ENCODE results near the gene ZNF841. TPM values are rescaled to one million over a fixed set of nuclear protein-coding genes. Genes with fewer than 3 reads are reported as not detected.
"Not testable (repeated sequence)": the region's sequence is repeated elsewhere in the genome, so short reads cannot be mapped to it uniquely, and the experiment has no call there.

ZNF841 gene
- total and polyA plus RNA-seq, 4 experiments from 2014 or later, result 2.3 to 56.0 (median 26.5) TPM

GRCh38 chr19:52034051-52034728, 61.4 kb downstream of the ZNF841 start:
- Mint-ChIP-seq H3K4me3 (no peak overlapping the region), H3K36me3 (peaks cover 51 to 60% of the 10 kb centered on the region in 2 donors), H3K4me1 (no peaks in the 10 kb centered on the region), H3K9me3 (peaks cover 0 to 92% (median 85%) of the 10 kb centered on the region in 8 donors), H3K27ac (no peak overlapping the region), H3K27me3 (no peaks in the 10 kb centered on the region)
- ChIA-PET POLR2A (ENCODE audit: partially characterized antibody) (no interaction called here), CTCF (ENCODE audit: partially characterized antibody) (no interaction called here)
- intact Hi-C loops (cut with micrococcal nuclease), result no loop called here
- H3K4me3 ChIP-seq (ENCODE audit: low read length in 2 of 2), result peak overlapping the region; percentile 8 to 27
- no peak for DNase-seq
- peaks cover 36% of the 10 kb centered on the region for H3K36me3 ChIP-seq (ENCODE audit: insufficient read depth, low read length)
- H3K27me3 ChIP-seq (ENCODE audit: insufficient read depth, low read length), result no peaks in the 10 kb centered on the region
- peaks cover 1% of the 10 kb centered on the region for H3K4me1 ChIP-seq (ENCODE audit: insufficient read depth, low read length)
- no peak overlapping the region for H3K27ac ChIP-seq (ENCODE audit: low read depth, low read length)
- peaks cover 17 to 66% of the 10 kb centered on the region in 2 donors for H3K9me3 ChIP-seq (ENCODE audit: control insufficient read depth in 1 of 2, low read length in 2 of 2)

GRCh38 chr19:52028780-52029123, 66.8 kb downstream of the ZNF841 start:
- peaks cover 18% of the 10 kb centered on the region for H3K4me1 ChIP-seq (ENCODE audit: insufficient read depth, low read length)
- H3K9me3 Mint-ChIP-seq, result peaks cover 3 to 82% (median 64%) of the 10 kb centered on the region in 8 donors
- H3K4me3 ChIP-seq (ENCODE audit: low read length in 2 of 2), result peak overlapping the region; percentile 77 to 96
- H3K4me1 Mint-ChIP-seq, result peaks cover 16 to 33% (median 23%) of the 10 kb centered on the region in 4 donors
- H3K27ac Mint-ChIP-seq, result peak overlapping the region; percentile 91 to 99 (median 96)
- peaks cover 42 to 59% of the 10 kb centered on the region in 2 donors for H3K36me3 Mint-ChIP-seq
- intact Hi-C loops (cut with micrococcal nuclease), result loop anchor here (1.0 to 10.0 kb wide), 5 partner anchors 20 to 266 kb away; partner anchors contain the start of genes ZNF350, ZNF480, ZNF615 and ZNF649
- POLR2A ChIA-PET (ENCODE audit: partially characterized antibody), result interaction anchor here (1.0 to 2.2 kb wide), 7 partner anchors 14 to 929 kb away, joined by 3 to 39 read pairs (median 3); partner anchors contain the start of genes ZNF432, ZNF613 and ZNF615
- H3K27ac ChIP-seq (ENCODE audit: low read depth, low read length), result peak overlapping the region; percentile 89
- DNase-seq, result no peak
- no peaks in the 10 kb centered on the region for H3K27me3 Mint-ChIP-seq
- no peaks in the 10 kb centered on the region for H3K27me3 ChIP-seq (ENCODE audit: insufficient read depth, low read length)
- peaks cover 13 to 42% of the 10 kb centered on the region in 2 donors for H3K9me3 ChIP-seq (ENCODE audit: control insufficient read depth in 1 of 2, low read length in 2 of 2)
- H3K36me3 ChIP-seq (ENCODE audit: insufficient read depth, low read length), result peaks cover 19% of the 10 kb centered on the region
- peak overlapping the region; percentile 90 to 99 (median 94) for H3K4me3 Mint-ChIP-seq
- CTCF ChIA-PET (ENCODE audit: partially characterized antibody), result interaction anchor here (0.9 kb wide), 1 partner anchor 20 kb away, joined by 5 read pairs; the partner anchor contains the start of gene ZNF615

DNA sequence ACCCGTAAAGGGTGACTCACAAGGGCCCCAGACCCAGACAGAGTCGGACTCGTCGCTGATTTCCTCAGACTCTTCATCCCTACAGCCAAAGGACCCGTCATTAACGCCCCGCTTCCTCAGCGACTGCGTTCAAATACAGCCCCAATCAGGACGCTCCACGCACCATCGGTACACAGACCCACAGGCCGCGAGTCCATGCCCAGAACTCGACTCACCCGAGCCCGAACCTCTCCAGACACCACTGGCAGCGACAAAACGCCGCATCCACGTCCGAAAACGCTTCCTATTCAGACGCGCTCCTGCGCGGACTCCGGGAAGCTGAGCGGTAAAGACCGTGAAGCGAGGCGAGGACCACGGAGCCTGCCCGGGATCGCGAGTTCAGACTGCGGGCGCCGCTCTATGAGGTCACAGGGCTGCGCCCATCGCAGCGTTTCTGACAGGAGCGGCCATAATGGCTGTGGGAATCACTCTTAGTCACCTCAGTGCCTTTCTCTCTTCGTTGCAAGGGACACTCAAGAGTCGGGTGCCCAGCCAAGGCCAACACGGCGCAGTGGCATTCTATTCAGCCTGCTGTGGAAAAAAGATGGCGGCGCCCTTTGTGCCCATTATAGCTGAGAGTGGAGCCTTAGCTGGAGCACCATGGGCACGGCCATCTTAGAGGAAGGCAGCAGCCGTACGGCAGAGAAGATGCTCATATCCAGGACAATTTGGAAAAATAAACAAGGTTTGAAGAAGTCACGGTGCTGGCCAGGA, 67.4 kb downstream of the ZNF841 start, which contains the start of gene ZNF614:
ZNF614 (minus strand) TSS at position 353 of the 753 bp plus-strand sequence. CDS start 2,634 bp downstream, outside the sequence.
- Histone ChIP-seq H3K4me1 (ENCODE audit: insufficient read depth, low read length) (peaks cover 18% of the 10 kb centered on the region), H3K36me3 (ENCODE audit: insufficient read depth, low read length) (peaks cover 24% of the 10 kb centered on the region), H3K27ac (ENCODE audit: low read depth, low read length) (peak within 1 kb of the TSS; percentile 89), H3K9me3 (ENCODE audit: control insufficient read depth in 1 of 2, low read length in 2 of 2) (peaks cover 13 to 42% of the 10 kb centered on the region in 2 donors), H3K27me3 (ENCODE audit: insufficient read depth, low read length) (no peaks in the 10 kb centered on the region), H3K4me3 (ENCODE audit: low read length in 2 of 2) (peak within 1 kb of the TSS; percentile 77 to 96)
- peaks cover 16 to 33% (median 23%) of the 10 kb centered on the region in 4 donors for H3K4me1 Mint-ChIP-seq
- H3K27me3 Mint-ChIP-seq, result no peaks in the 10 kb centered on the region
- ChIA-PET CTCF (ENCODE audit: partially characterized antibody) (interaction anchor here (0.9 kb wide), 1 partner anchor 20 kb away, joined by 5 read pairs; the partner anchor contains the start of gene ZNF615), POLR2A (ENCODE audit: partially characterized antibody) (interaction anchor here (1.0 to 2.2 kb wide), 7 partner anchors 13 to 929 kb away, joined by 3 to 39 read pairs (median 3); partner anchors contain the start of genes ZNF432, ZNF613 and ZNF615)
- H3K27ac Mint-ChIP-seq, result peak within 1 kb of the TSS; percentile 91 to 99 (median 96)
- DNase-seq, result peak; percentile 85 to 93 (median 89)
- peaks cover 3 to 82% (median 64%) of the 10 kb centered on the region in 8 donors for H3K9me3 Mint-ChIP-seq
- H3K36me3 Mint-ChIP-seq, result peaks cover 48 to 62% of the 10 kb centered on the region in 2 donors
- intact Hi-C loops (cut with micrococcal nuclease), result loop anchor here (1.0 to 10.0 kb wide), 5 partner anchors 20 to 267 kb away; partner anchors contain the start of genes ZNF350, ZNF480, ZNF615 and ZNF649
- peak within 1 kb of the TSS; percentile 90 to 99 (median 94) for H3K4me3 Mint-ChIP-seq

- Mint-ChIP-seq H3K27ac (peak overlapping the region in 3 of 7 donors; percentile 13 to 91 (median 24)), H3K9me3 (peaks cover 3 to 77% (median 65%) of the 10 kb centered on the region in 8 donors), H3K4me3 (peak overlapping the region in 7 of 8 donors; percentile 5 to 93 (median 25)), H3K4me1 (peaks cover 16 to 33% (median 23%) of the 10 kb centered on the region in 4 donors), H3K36me3 (peaks cover 63 to 67% of the 10 kb centered on the region in 2 donors)
- POLR2A ChIA-PET (ENCODE audit: partially characterized antibody); H3K27me3 ChIP-seq (ENCODE audit: insufficient read depth, low read length); DNase-seq; H3K27ac ChIP-seq (ENCODE audit: low read depth, low read length); CTCF ChIA-PET (ENCODE audit: partially characterized antibody); H3K4me3 ChIP-seq (ENCODE audit: low read length in 2 of 2); H3K27me3 Mint-ChIP-seq: not testable (repeated sequence)
- peaks cover 10 to 29% of the 10 kb centered on the region in 2 donors for H3K9me3 ChIP-seq (ENCODE audit: control insufficient read depth in 1 of 2, low read length in 2 of 2)
- intact Hi-C loops (cut with micrococcal nuclease), result loop anchor here (10.0 kb wide), 1 partner anchor 268 kb away; the partner anchor contains the start of gene ZNF480
- peaks cover 28% of the 10 kb centered on the region for H3K36me3 ChIP-seq (ENCODE audit: insufficient read depth, low read length)
- peaks cover 18% of the 10 kb centered on the region for H3K4me1 ChIP-seq (ENCODE audit: insufficient read depth, low read length)
Measured at GRCh38 chr19:52026255-52026990, 69.1 kb downstream of the ZNF841 start.

GRCh38 chr19:52024478-52024877, 71.1 kb downstream of the ZNF841 start:
- H3K4me3 ChIP-seq (ENCODE audit: low read length in 2 of 2); H3K27ac Mint-ChIP-seq; H3K27me3 ChIP-seq (ENCODE audit: insufficient read depth, low read length); POLR2A ChIA-PET (ENCODE audit: partially characterized antibody); CTCF ChIA-PET (ENCODE audit: partially characterized antibody); H3K27me3 Mint-ChIP-seq; H3K27ac ChIP-seq (ENCODE audit: low read depth, low read length); DNase-seq; H3K4me3 Mint-ChIP-seq: not testable (repeated sequence)
- Mint-ChIP-seq H3K9me3 (peaks cover 4 to 80% (median 71%) of the 10 kb centered on the region in 8 donors), H3K4me1 (peaks cover 16 to 33% (median 24%) of the 10 kb centered on the region in 4 donors), H3K36me3 (peaks cover 82% of the 10 kb centered on the region in 2 donors)
- peaks cover 10 to 49% of the 10 kb centered on the region in 2 donors for H3K9me3 ChIP-seq (ENCODE audit: control insufficient read depth in 1 of 2, low read length in 2 of 2)
- intact Hi-C loops (cut with micrococcal nuclease), result loop anchor here (10.0 kb wide), 1 partner anchor 270 kb away; the partner anchor contains the start of gene ZNF480
- peaks cover 46% of the 10 kb centered on the region for H3K36me3 ChIP-seq (ENCODE audit: insufficient read depth, low read length)
- H3K4me1 ChIP-seq (ENCODE audit: insufficient read depth, low read length), result peaks cover 18% of the 10 kb centered on the region

DNA sequence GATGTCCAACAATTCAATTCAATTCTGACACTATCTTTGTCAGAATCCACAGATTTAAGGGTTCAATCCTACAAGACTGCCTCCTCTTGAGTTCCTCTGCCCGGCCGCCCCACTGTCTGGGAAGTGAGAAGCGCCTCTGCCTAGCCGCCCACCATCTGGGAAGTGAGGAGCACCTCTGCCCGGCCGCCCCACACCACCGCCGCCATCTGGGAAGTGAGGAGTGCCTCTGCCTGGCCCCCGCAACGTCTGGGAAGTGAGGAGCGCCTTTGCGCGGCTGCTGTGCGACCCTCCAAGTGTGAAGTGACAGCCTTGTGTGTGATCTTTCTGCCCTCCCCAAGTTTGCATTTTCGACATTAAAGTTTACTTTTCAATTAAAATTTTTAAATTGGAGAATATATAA, 73.4 kb downstream of the ZNF841 start:
- no peak for DNase-seq
- H3K27me3 ChIP-seq (ENCODE audit: insufficient read depth, low read length), result no peaks in the 10 kb centered on the region
- H3K4me1 ChIP-seq (ENCODE audit: insufficient read depth, low read length), result peaks cover 6% of the 10 kb centered on the region
- intact Hi-C loops (cut with micrococcal nuclease), result loop anchor here (10.0 kb wide), 1 partner anchor 273 kb away; the partner anchor contains the start of gene ZNF480
- H3K27ac ChIP-seq (ENCODE audit: low read depth, low read length), result no peak overlapping the region
- H3K36me3 ChIP-seq (ENCODE audit: insufficient read depth, low read length), result peaks cover 60% of the 10 kb centered on the region
- POLR2A ChIA-PET (ENCODE audit: partially characterized antibody), result no interaction called here
- Mint-ChIP-seq H3K27ac (no peak overlapping the region), H3K9me3 (peaks cover 4 to 94% (median 85%) of the 10 kb centered on the region in 8 donors), H3K36me3 (peaks cover 90 to 96% of the 10 kb centered on the region in 2 donors), H3K4me1 (peaks cover 10 to 15% (median 12%) of the 10 kb centered on the region in 4 donors), H3K27me3 (no peaks in the 10 kb centered on the region), H3K4me3 (no peak overlapping the region)
- H3K4me3 ChIP-seq (ENCODE audit: low read length in 2 of 2), result no peak overlapping the region
- H3K9me3 ChIP-seq (ENCODE audit: control insufficient read depth in 1 of 2, low read length in 2 of 2), result peaks cover 10 to 56% of the 10 kb centered on the region in 2 donors
- CTCF ChIA-PET (ENCODE audit: partially characterized antibody), result no interaction called here

Measured in CD4-positive, alpha-beta memory T cell (primary cell).